Keratinocyte (primary cell): ENCODE measurements around the gene ADCY5.

ENCODE experiments used
- EZH2 ChIP-seq: IDR thresholded peaks from one replicate; pipeline ENCODE4 v1.6.1; 2012; ENCODE audit warnings: inconsistent platforms, mild to moderate bottlenecking, low read length, moderate library complexity
- TF ChIP-seq, protein P1 (sequence below), 3 experiments: IDR thresholded peaks in 1 of 3; conservative IDR thresholded peaks in 1 of 3; optimal IDR thresholded peaks in 1 of 3; 2 replicates in 2 of 3; 3 replicates in 1 of 3; pipeline versions ENCODE3 to v1.5.1; 2011; ENCODE audit warnings: low read length in 3 of 3, mild to moderate bottlenecking in 3 of 3, moderate library complexity in 2 of 3, control low read depth in 1 of 3, inconsistent platforms in 1 of 3; ENCODE audit not compliant: insufficient read depth in 2 of 3; ENCODE audit errors: extremely low read depth in 1 of 3

- TF ChIP-seq, protein P1, sequence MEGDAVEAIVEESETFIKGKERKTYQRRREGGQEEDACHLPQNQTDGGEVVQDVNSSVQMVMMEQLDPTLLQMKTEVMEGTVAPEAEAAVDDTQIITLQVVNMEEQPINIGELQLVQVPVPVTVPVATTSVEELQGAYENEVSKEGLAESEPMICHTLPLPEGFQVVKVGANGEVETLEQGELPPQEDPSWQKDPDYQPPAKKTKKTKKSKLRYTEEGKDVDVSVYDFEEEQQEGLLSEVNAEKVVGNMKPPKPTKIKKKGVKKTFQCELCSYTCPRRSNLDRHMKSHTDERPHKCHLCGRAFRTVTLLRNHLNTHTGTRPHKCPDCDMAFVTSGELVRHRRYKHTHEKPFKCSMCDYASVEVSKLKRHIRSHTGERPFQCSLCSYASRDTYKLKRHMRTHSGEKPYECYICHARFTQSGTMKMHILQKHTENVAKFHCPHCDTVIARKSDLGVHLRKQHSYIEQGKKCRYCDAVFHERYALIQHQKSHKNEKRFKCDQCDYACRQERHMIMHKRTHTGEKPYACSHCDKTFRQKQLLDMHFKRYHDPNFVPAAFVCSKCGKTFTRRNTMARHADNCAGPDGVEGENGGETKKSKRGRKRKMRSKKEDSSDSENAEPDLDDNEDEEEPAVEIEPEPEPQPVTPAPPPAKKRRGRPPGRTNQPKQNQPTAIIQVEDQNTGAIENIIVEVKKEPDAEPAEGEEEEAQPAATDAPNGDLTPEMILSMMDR (optimal IDR thresholded peaks at IDR 0.05 in 1 of 3, IDR thresholded peaks at IDR 0.05 in 1 of 3, conservative IDR thresholded peaks at IDR 0.05 in 1 of 3; ENCODE audit: extremely low read depth in 1 of 3, insufficient read depth in 2 of 3, low read length in 3 of 3) = peak; percentile 87 to 97 (median 90)
- TF ChIP-seq EZH2 = no peak
These were observed 119.8 kb downstream of the ADCY5 start for GRCh38 chr3:123328851-123329635.
